DMS53 treated with DMSO at 0.1 percent for 48 hours (cell line): ENCODE measurements around the gene TSC22D1.
"Not testable (repeated sequence)": the region's sequence is repeated elsewhere in the genome, so short reads cannot be mapped to it uniquely, and the experiment has no call there.

Experiments
- DNase-seq: peaks from one replicate; lab custom pipeline; 2025; ENCODE audit not compliant: unreplicated experiment; lab: John Stamatoyannopoulos, UW

TSC22D1 gene

DNA sequence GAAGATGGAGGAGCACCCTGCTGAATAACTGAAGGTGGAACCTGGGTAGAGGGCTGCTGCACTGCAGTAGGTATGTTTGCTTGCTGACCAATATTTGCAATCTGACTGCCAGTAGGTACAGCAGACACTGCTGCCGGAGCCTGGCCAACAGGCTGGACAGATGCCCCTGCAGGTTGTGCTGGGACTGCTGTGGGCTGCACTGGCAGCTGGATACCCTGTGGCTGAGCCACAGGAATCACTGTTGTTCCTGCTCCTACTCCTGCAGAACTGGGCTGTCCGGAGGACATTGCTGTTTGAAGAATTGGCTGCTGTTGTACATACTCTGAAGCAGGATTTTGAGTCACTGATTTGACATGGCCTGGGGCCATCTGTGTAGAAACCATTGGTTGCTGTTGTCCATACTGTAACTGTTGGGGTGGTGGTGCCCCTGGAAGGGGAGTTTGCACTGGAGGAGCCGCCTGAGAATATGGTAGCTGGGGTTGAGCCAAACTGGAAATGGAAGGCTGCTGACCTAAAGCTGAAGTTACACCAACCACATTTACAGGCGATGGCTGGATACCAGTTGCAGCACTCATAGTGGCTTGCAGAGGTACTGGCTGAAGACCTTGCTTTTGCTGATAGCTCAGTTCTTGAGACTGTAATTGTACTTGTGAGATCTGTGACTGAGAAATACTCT lies 2.2 kb downstream of the TSC22D1 start:
- DNase-seq = no peak

DNA sequence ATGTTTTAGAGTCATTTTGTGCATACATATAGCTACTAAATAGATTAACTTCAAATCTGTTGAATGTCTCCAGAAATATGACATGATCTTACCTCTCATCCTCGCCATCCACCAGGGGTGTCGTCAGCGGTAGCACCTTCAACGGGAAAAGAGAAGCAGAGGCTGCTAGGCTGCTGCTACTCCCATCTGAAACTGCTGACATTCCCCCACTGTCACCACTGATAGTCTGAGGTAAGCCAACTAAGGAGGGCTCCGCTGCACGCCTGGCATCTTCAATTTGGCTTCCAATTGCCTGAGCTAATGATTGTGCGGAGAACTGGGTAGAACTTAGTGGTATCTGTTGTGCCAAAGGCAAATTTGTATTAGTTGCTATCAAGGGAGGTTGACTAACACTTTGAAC lies 3.1 kb downstream of the TSC22D1 start:
- no peak for DNase-seq

DNA sequence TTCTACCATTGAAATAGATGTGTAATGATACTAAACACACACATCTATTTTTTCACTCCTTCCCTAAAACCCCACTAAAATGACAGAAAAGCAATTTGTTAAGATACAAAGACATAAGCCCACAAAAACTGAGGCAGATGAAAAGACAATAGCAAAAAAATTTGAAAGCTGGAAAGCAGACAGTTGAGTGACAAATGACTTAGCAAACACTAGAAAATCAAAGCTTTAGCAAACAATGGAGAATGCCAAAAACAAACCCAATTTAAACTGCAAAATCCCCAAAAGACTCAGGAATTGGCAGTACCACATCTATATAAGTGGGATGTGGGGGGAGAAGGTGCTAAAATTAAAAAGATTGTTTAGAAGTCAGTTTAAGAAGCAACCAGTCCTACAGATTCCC lies 9.5 kb downstream of the TSC22D1 start:
- DNase-seq = no peak

DNA sequence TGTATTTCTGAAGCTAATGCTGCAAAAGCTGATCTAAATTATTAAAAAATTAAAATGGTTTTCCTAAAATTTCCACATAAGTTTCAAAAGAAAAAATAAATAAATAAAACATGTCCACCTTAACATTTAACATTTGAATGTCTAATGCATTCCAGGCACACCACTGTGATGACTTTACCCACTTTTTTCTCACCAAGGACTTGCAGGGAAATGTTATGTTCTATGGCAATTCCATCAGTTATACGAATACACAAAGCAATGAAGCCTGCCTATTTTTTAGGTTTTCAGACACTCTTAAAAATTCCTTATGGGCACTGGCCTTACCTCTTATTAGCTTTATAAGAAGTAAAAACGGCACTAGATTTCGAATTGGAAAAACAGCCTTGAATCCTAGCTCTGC lies 10.2 kb downstream of the TSC22D1 start:
- no peak for DNase-seq

DNA sequence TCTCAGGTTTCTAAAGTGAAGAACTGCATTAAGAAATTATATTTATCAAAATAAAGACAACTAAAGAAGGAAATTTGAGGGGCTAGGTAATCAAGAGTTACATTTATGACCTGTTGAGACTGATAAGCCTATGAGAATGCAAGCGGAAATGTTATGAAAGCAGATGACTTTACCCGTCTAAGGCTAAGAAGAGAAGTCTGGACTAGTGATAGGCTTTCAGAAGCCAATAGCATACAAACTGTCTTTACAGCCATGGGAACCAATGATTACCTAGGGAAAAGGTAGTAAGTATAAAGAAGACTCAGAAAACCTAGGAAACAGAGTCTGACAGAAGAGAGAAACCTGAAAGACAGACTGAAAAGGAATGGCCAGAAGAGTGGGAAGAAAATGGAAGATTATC lies 11.2 kb downstream of the TSC22D1 start:
- no peak for DNase-seq

DNA sequence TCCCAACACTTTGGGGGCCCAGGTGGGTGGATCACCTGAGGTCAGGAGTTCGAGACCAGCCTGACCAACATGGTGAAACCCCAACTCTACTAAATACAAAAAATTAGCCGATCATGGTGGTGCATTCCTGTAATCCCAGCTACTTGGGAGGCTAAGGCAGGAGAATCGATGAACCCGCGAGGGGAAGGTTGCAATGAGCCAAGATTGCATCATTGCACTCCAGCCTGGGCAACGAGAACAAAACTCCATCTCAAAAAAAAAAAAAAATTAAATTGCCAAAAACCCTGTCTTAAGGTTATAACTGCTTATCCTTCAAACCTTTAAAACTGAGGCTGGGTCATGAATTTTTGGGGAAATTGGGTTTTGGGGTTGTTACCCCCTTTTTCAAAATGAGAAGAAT lies 13.3 kb downstream of the TSC22D1 start:
- not testable (repeated sequence) for DNase-seq

DNA sequence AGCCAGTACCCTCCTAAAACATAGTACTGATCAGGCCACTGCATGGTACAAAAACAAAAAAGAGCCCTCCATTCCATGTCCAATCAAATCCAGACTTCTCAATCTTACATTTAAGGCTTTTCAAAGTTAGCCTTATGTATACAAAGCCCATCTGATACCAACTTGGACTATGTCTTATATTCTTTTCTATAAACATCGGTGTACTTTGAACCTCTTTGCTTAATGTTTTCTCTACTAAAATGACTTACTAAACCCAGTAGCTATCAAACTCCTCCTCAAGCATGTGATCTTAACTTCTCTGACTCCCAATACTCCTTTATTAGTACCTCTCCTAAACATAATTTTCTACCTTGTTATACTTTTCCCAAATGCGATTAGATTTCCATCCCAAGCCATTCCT lies 14.8 kb downstream of the TSC22D1 start:
- DNase-seq = no peak

DNA sequence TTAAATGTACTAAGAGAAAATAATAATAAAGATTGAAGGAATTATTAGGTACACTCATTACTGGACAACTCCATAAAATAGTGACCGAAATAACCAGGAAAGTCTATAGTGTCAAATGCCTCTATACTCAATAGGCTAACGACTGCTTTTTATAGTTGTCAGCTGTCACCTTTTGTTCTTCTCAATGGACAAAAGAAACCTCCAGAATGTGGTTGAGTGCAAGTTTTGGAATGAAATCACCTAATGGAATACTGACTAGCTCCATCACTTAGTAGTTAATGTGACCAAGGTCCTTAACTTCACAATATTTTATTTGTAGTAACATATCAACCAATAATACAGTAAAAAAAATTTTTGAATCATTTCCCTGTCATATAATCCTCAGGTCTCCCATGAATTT lies 18.1 kb downstream of the TSC22D1 start:
- DNase-seq = no peak

DNA sequence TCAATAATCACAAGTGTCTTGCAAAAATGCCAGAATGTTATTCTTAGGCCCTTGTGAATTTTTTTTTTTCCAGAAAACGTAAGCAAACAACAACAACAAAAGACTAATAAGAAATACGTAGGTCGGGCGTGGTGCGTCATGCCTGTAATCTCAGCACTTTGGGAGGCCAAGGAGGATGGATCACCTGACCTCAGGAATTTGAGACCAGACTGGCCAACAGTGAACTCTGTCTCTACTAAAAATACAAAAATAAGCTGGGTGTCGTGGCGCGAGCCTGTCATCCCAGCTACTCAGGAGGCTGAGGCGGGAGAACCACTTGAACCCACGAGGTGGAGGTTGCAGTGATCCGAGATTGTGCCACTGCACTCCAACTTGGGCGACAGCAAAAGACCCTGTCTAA lies 20.9 kb downstream of the TSC22D1 start:
- no peak for DNase-seq

DNA sequence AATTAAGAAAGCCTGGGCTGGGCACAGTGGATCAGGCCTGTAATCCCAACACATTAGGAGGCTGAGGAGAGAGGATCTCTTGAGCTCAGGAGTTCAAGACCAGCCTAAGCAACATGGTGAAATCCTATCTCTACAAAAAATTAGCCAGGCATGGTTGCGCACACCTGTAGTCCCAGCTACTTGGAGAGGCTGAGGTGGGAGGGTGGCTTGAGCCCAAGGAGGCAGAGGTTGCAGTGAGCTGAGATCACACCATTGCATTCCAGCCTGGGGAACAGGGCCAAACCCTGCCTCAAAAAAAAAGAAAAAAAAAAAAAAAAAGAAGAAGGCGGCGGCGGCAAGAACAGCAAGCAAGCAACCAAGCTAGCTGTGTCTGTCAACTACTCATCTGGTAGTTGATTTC lies 26.7 kb downstream of the TSC22D1 start:
- DNase-seq = no peak

DNA sequence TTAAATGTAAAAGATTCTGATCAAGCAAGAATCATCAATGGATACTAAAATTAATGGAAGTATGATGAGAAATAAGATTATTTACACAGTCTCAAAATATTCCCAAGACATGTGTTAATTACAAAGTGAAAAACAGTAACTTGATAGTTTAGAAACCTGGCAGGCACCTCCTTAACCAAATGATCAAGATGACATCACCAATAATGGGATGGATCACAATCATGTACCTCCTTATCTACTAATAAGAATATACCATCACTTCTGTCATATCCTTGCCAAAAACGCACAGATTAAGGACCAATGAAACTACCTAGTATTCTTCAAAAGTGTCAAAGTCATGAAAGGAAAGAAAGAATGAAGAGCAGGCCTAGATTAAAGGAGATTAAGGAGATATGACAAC lies 30.0 kb downstream of the TSC22D1 start:
- no peak for DNase-seq

DNA sequence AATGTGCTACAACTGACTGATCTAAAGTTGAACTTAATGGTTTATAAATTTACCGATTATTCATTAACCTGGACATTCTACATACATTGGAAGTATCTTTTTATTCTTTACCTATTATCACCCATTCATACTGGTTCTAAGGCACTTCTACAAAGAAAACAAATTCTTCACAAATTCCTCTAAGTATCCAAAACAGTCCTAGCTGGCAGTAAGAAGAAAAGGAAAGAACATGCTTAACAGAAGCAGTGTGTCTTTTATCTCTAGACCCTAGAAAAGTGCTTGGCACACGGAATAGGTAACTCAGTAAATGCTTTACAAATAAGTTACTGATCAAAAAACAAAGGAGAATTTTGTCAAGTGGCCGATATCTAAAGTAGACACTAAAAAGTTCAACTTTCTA lies 32.8 kb downstream of the TSC22D1 start:
- DNase-seq = no peak

DNA sequence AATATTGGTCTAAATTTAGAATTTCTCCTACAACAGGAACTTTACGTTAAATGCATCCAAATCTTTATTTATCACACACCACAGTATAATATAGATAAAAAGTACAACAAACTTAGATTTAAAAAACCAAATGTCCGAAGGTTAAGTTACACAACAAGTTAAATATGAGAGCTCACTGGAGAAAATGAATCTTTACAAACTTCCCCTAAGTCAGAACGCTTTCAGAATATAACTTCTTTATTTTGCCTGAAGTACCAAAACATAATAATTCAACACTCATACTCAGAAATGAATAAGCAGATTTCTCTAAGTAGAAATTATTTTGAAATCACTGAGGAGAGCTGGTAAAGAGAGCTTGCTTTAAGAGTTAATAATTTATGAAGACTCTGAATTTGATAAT lies 33.8 kb downstream of the TSC22D1 start:
- no peak for DNase-seq

DNA sequence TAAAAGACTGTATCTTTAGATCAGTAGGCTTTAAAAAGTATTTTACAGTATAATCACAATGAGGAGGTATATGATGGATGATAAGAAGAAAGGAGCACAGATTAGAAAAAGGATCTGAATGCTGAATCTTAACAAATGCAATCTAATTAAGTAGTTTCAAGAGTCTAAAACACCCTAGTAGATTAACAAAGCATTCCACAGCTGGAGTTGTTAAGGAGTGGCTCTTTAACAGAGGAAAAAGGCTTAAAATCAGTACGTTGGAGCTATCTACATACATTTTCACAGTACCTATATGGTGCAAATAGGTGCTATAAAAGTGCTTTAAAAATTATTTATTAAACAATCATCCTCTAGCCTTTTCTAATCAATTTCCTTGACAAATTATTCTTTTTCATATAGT lies 34.5 kb downstream of the TSC22D1 start:
- no peak for DNase-seq

DNA sequence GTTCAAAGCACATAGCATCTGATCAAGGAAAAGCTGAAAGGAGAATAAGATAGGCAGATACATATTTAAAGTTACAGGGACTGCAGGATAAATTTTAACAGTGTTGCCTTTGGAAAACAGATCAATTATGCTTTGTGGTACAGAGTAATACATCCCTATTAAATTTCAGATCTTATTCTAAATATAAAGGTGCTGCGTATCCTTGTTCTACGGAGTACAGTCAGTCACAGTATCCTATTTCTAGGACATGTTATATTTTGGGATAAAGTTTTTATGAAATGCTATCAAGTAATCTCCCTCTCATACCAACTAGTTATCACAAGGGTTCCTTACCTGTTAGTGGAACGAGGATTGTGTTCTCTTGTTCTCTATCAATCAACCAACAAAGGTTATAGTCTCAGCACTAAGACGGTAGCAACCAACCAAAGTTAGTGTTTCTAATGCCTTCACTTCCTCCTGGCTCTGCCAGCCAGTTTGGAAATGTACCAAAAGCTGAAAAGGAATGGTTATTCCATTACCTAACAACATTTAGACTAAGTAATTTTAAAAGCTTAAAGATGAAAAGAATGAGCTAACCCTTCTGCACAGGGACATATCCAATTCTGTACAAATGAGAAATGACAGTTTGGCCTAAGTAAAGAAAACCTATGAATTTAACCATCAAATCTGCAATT lies 35.2 kb downstream of the TSC22D1 start:
- no peak for DNase-seq

DNA sequence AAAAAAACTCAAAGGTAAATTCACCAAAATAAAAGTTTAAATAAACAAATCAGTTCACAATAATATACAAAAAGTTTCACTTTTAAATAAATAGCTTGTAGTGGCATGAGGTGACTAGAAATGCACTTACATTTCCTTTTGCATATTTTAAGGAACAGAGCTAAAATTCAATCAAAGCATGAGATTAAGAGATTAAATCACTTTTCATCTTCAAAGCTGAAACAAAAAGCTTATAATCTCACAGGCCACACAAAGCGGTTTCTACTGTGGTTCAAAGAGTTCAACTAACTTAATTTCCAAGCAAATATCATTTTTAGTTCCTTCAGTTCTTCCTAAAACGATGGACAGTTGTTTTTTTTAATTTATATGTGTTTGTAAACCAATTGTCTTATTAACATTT lies 38.9 kb downstream of the TSC22D1 start:
- no peak for DNase-seq

DNA sequence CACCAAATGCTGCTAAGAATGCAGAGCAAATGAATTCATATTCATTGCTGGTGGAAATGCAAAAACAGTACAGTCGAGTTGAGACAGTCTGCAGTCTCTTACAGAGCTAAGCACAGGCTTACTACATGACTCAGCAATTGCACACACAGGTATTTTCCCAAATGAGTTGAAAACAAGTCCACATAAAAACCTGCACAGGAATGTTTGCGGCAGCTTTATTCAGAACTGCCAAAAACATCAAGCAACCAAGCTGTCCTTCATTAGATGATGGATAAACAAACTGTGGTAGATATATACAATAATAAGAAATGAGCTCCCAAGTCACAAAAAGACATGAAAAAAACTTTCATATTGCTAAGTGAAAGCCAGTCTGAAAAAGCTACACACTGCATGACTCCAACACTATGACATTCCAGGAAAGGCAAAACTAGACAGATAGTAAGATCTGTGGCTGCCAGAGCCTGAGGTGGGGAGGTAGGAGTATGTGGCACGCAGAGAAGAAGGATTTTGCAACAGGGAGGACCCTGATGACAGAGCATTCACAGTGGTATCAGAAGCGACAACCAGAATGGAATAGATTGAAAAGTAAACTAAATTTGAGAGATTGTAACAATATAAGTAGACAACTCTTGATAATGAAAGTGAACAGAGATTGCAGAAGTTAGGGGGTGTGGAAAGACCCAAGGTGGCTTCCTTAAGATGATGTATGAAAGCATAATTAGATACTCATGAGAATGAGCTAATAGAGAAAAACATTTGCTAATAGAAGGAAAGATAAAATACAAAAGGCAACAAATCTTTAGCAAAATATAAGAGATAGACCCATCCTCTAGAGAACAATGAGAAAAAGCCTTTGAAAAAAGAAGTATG lies 52.7 kb downstream of the TSC22D1 start:
- DNase-seq = peak; percentile 18

DNA sequence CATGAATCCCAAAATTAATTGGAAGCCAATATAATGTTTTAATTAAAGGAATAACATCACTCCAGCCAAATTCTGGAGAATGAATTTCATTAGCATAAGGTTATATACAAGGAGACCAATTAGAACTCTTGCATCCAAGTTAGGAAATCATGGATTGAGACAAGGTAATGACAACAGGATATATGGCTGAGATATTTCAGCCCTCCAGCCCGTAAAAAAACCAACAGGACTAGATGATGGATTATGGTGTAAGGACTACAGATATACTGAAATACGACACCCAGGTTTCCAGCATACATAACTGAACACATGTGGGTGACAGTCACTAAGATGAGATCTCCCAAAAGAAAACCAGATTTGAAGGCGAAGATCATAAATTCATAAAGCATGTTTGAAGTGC lies 56.5 kb downstream of the TSC22D1 start:
- no peak for DNase-seq

DNA sequence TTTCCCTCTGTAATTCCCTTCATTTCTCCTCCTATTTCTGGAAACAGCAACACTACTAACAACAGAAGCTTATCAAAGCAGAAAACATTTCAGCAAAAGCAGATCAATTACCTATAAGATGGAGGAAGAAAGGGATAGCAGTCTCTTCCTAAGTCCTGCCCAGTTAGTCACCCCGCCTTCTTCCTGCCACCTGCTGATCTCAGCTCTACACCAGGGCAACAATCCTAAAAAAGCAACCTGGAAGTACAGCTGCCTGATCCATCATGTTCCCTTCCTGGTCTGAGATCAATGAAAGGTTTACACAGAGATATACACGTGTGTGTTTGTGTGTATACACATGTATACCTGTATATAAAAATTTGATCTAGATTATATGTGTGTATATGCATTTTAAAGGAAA lies 59.4 kb downstream of the TSC22D1 start:
- peak; percentile 57 for DNase-seq

DNA sequence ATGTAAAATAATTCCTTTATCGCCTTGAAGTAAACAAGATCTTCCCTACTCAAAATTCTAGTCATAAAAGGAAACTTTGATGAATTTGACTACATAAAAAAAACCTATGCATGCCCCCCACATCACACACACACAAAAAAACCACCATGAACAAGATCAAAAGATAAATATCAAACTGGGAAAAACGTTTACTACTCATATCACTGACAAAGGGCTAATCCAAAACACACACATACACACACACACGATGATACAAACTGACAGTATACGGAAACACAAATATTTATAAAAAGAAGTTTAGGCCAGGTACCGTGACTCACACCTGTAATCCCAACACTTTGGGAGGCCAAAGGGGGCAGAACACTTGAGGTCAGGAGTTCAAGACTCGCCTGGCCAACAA lies 61.9 kb downstream of the TSC22D1 start:
- no peak for DNase-seq

DNA sequence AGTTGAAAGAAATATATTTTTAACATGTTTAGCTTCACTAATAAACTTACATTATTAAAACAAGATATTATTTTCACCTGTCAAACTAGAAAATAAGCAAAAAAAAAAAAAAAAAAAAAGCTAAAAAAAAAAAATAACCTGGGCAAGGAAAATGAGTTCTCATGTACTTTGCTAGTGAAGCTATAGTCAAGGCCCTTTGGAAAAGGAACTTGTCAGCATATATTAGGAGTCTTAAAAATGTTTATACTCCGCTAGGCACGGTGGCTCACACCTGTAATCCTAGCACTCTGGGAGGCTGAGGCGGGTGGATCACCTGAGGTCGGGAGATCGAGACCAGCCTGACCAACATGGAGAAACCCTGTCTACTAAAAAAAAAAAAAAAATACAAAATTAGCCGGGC lies 66.3 kb downstream of the TSC22D1 start:
- not testable (repeated sequence) for DNase-seq

DNA sequence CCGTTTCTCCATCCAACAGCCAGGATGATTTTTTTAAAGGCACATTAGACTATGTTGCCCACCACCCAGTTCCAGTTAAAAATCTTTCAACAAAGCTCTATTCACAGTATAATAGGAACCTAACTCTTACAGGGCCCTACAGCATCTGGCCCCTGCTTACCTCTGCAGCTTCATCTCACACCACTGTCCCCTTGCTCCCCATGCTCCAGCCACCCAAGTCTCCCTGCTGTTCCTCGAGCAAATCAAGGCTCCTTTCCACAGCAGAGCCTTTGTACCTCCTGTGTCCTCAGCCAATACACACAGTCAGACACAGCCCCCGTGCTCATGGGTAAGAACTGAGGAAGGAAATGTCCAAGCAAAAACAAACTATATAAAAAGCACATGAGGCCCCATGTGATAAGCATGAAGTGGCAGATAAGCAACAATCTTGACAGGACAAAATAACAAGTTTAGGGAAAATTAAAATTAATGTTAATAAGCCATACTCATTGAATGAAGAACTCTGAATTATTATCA lies 67.5 kb downstream of the TSC22D1 start:
- no peak for DNase-seq
